H9 (cell line): ENCODE results near the gene ADIPOR1. TPM values are rescaled to one million over a fixed set of nuclear protein-coding genes. Genes with fewer than 3 reads are reported as not detected.

ENCODE experiments used
- DNase-seq: peaks from one replicate; pipeline ENCODE4 v3.0.0-alpha.2; 2017
- H2AFZ ChIP-seq: one replicate; pipeline ENCODE4 v1.6.1; 2013; ENCODE audit warnings: mild to moderate bottlenecking, low read length, control low read depth, moderate library complexity
- H2AK5ac ChIP-seq: 2 replicates; pipeline ENCODE4 v1.6.1; 2013; ENCODE audit warnings: low read length, control low read depth, mixed read lengths; ENCODE audit not compliant: insufficient read length
- H2BK120ac ChIP-seq: one replicate; pipeline ENCODE4 v1.6.1; 2013; ENCODE audit warnings: low read depth, mild to moderate bottlenecking, low read length, control low read depth, inconsistent platforms; ENCODE audit not compliant: poor library complexity, severe bottlenecking
- H2BK12ac ChIP-seq: 2 replicates; pipeline ENCODE4 v1.6.1; 2013; ENCODE audit warnings: low read length, control low read depth, mixed read lengths, low read depth; ENCODE audit not compliant: insufficient read length
- H2BK15ac ChIP-seq: 2 replicates; pipeline ENCODE4 v1.6.1; 2013; ENCODE audit warnings: low read depth, low read length, control low read depth
- H2BK20ac ChIP-seq: one replicate; pipeline ENCODE4 v1.6.1; 2013; ENCODE audit warnings: low read depth, mild to moderate bottlenecking, low read length, control low read depth, inconsistent platforms; ENCODE audit not compliant: poor library complexity, severe bottlenecking
- H2BK5ac ChIP-seq: 2 replicates; pipeline ENCODE4 v1.6.1; 2013; ENCODE audit warnings: low read length, control low read depth, mixed read lengths; ENCODE audit not compliant: insufficient read length
- H3K14ac ChIP-seq: 2 replicates; pipeline ENCODE4 v1.6.1; 2013; ENCODE audit warnings: low read length, control low read depth; ENCODE audit not compliant: insufficient read depth
- H3K18ac ChIP-seq: 2 replicates; pipeline ENCODE4 v1.6.1; 2013; ENCODE audit warnings: low read depth, mild to moderate bottlenecking, mixed read lengths, low read length, control low read depth; ENCODE audit not compliant: insufficient read length
- H3K23ac ChIP-seq: 2 replicates; pipeline ENCODE4 v1.6.1; 2013; ENCODE audit warnings: low read length, control low read depth, mixed read lengths, low read depth; ENCODE audit not compliant: insufficient read length
- H3K23me2 ChIP-seq: 2 replicates; pipeline ENCODE4 v1.6.1; 2013; ENCODE audit warnings: low read depth, mild to moderate bottlenecking, mixed read lengths, low read length, control low read depth; ENCODE audit not compliant: insufficient read length, poor library complexity, severe bottlenecking
- H3K27ac ChIP-seq: 2 replicates; pipeline ENCODE4 v1.5.1; 2013; ENCODE audit warnings: low read length, control low read depth, mixed read lengths, low read depth; ENCODE audit not compliant: insufficient read length
- H3K27me3 ChIP-seq: 2 replicates; pipeline ENCODE4 v1.6.1; 2013; ENCODE audit warnings: low read length, control low read depth, inconsistent platforms; ENCODE audit not compliant: insufficient read depth
- H3K4ac ChIP-seq: 2 replicates; pipeline ENCODE4 v1.6.1; 2013; ENCODE audit warnings: low read depth, mild to moderate bottlenecking, control low read depth, inconsistent platforms, low read length, moderate library complexity
- H3K4me1 ChIP-seq: 2 replicates; pipeline ENCODE4 v1.6.1; 2013; ENCODE audit warnings: low read length, control low read depth, inconsistent platforms; ENCODE audit not compliant: insufficient read depth
- H3K4me2 ChIP-seq: 2 replicates; pipeline ENCODE4 v1.6.1; 2013; ENCODE audit warnings: low read length, control low read depth, mixed read lengths; ENCODE audit not compliant: insufficient read length, insufficient read depth
- H3K56ac ChIP-seq: 2 replicates; pipeline ENCODE4 v1.6.1; 2013; ENCODE audit warnings: low read depth, mild to moderate bottlenecking, mixed read lengths, low read length, control low read depth; ENCODE audit not compliant: insufficient read length
- H3K79me1 ChIP-seq: 2 replicates; pipeline ENCODE4 v1.6.1; 2013; ENCODE audit warnings: low read depth, mild to moderate bottlenecking, moderate library complexity, low read length, control low read depth, inconsistent platforms; ENCODE audit not compliant: insufficient read depth, poor library complexity, severe bottlenecking
- H3K79me2 ChIP-seq: 2 replicates; pipeline ENCODE4 v1.6.1; 2013; ENCODE audit warnings: low read length, control low read depth, inconsistent platforms; ENCODE audit not compliant: insufficient read depth
- H3K9ac ChIP-seq: 2 replicates; pipeline ENCODE4 v1.6.1; 2013; ENCODE audit warnings: low read length, control low read depth, mixed read lengths; ENCODE audit not compliant: insufficient read length; ENCODE audit errors: extremely low read depth
- H3K9me3 ChIP-seq: one replicate; pipeline ENCODE4 v1.6.1; 2013; ENCODE audit warnings: low read depth, low read length, inconsistent platforms; ENCODE audit not compliant: control insufficient read depth
- H3T11ph ChIP-seq: one replicate; pipeline ENCODE4 v1.6.1; 2013; ENCODE audit warnings: mild to moderate bottlenecking, low read length, control low read depth, inconsistent platforms
- H4K20me1 ChIP-seq: one replicate; pipeline ENCODE4 v1.6.1; 2013; ENCODE audit not compliant: control insufficient read depth, insufficient read length, insufficient read depth
- H4K5ac ChIP-seq: 2 replicates; pipeline ENCODE4 v1.6.1; 2013; ENCODE audit warnings: low read depth, mild to moderate bottlenecking, mixed read lengths, low read length, control low read depth; ENCODE audit not compliant: insufficient read length
- H4K8ac ChIP-seq: replicated peaks from 2 replicates; pipeline ENCODE4 v1.6.1; 2013; ENCODE audit warnings: low read length, control low read depth, mixed read lengths, low read depth; ENCODE audit not compliant: insufficient read length
- H4K91ac ChIP-seq: 2 replicates; pipeline ENCODE4 v1.6.1; 2013; ENCODE audit warnings: low read depth, mild to moderate bottlenecking, moderate library complexity, mixed read lengths, low read length, control low read depth; ENCODE audit not compliant: insufficient read length
- H3K27ac Mint-ChIP-seq, 3 experiments: 2 replicates in 2 of 3; 3 replicates in 1 of 3; pipeline ENCODE4 v1.8.0; 2020 to 2021; ENCODE audit warnings: mixed read lengths in 3 of 3, mild to moderate bottlenecking in 1 of 3, moderate library complexity in 1 of 3
- H3K27me3 Mint-ChIP-seq: 2 replicates; pipeline ENCODE4 v1.8.0; 2021; ENCODE audit warnings: low read depth, mild to moderate bottlenecking, moderate library complexity, mixed read lengths
- H3K36me3 Mint-ChIP-seq, 3 experiments: 2 replicates in 2 of 3; 3 replicates in 1 of 3; pipeline ENCODE4 v1.8.0; 2020 to 2021; ENCODE audit warnings: low read depth in 3 of 3, mixed read lengths in 3 of 3; ENCODE audit not compliant: insufficient read depth in 1 of 3
- H3K4me1 Mint-ChIP-seq, 2 experiments: 2 replicates each; pipeline ENCODE4 v1.8.0; 2020; ENCODE audit warnings: mixed read lengths in 2 of 2
- H3K4me3 Mint-ChIP-seq, 2 experiments: 2 replicates in 1 of 2; 3 replicates in 1 of 2; pipeline ENCODE4 v1.8.0; 2020 to 2021; ENCODE audit warnings: mild to moderate bottlenecking in 2 of 2, mixed read lengths in 2 of 2, moderate library complexity in 1 of 2
- H3K9me3 Mint-ChIP-seq, 2 experiments: 2 replicates in 1 of 2; 3 replicates in 1 of 2; pipeline ENCODE4 v1.8.0; 2020; ENCODE audit warnings: mild to moderate bottlenecking in 2 of 2, mixed read lengths in 2 of 2, moderate library complexity in 1 of 2
- CTCF ChIP-seq: fragments of 200-600 bp; sonication (generic); conservative IDR thresholded peaks from 3 replicates; pipeline ENCODE4 v1.8.0; 2021; ENCODE audit warnings: antibody characterized with exemption, mild to moderate bottlenecking
- WGBS: extraction: QIAGEN DNeasy Blood & Tissue Kit; methylation state at CpG from one replicate; pipeline ENCODE4 v1.1.7; 2013; ENCODE audit warnings: missing lambda C conversion rate, low lambda C conversion rate, mixed read lengths; ENCODE audit not compliant: insufficient read length; ENCODE audit errors: extremely low coverage; 5-methylcytosine and 5-hydroxymethylcytosine counted together
- total RNA-seq: library from RNA; stranded (reverse); gene quantifications from 2 replicates; pipeline ENCODE4 v1.2.1, GENCODE V29; 2021

Gene ADIPOR1
- total RNA-seq, 1 experiment from 2014 or later, result 65.0 TPM

GRCh38 chr1:202974856-202975255, 16.7 kb upstream of the ADIPOR1 start:
- Histone ChIP-seq H3K27ac (no peak overlapping the region), H4K20me1 (no peaks in the 10 kb centered on the region), H3K56ac (no peak overlapping the region), H2BK120ac (no peak overlapping the region), H3K4ac (no peak overlapping the region), H2BK5ac (no peak overlapping the region), H3T11ph (no peak overlapping the region), H3K23me2 (no peaks in the 10 kb centered on the region), H4K91ac (no peak overlapping the region), H3K18ac (no peak overlapping the region), H2BK12ac (no peak overlapping the region), H3K79me2 (no peaks in the 10 kb centered on the region), H3K9ac (no peak overlapping the region), H3K9me3 (no peaks in the 10 kb centered on the region), H2AFZ (no peak overlapping the region), H3K4me2 (no peak overlapping the region), H4K8ac (no peak overlapping the region), H4K5ac (no peak overlapping the region), H3K14ac (no peak overlapping the region), H2AK5ac (no peak overlapping the region), H2BK15ac (no peak overlapping the region), H3K27me3 (no peaks in the 10 kb centered on the region), H3K79me1 (no peaks in the 10 kb centered on the region), H3K23ac (no peak overlapping the region), H3K4me1 (no peaks in the 10 kb centered on the region; the same call in 1 of the 2 replicates), H2BK20ac (no peak overlapping the region)
- H3K9me3 Mint-ChIP-seq, result no peaks in the 10 kb centered on the region
- WGBS, result no CpG with 5 or more reads among the region's 3 CpGs
- peaks cover 12% of the 10 kb centered on the region for H3K27me3 Mint-ChIP-seq
- no peak overlapping the region for H3K4me3 Mint-ChIP-seq
- H3K4me1 Mint-ChIP-seq, result peaks cover 12 to 17% of the 10 kb centered on the region in 2 experiments
- no peaks in the 10 kb centered on the region for H3K36me3 Mint-ChIP-seq
- no peak for DNase-seq
- no peak overlapping the region for H3K27ac Mint-ChIP-seq
- TF ChIP-seq CTCF, result no peak
